IPS-18a (cell line): Measurements from ENCODE around the gene ARSG.
"Not testable (repeated sequence)": the region's sequence is repeated elsewhere in the genome, so short reads cannot be mapped to it uniquely, and the experiment has no call there.

Source experiments
- H3K27ac ChIP-seq: one replicate; pipeline ENCODE4 v1.5.1; 2013; ENCODE audit warnings: low read length
- H3K27me3 ChIP-seq: one replicate; pipeline ENCODE4 v1.6.1; 2013; ENCODE audit warnings: mild to moderate bottlenecking, low read length; ENCODE audit not compliant: control insufficient read depth, insufficient read depth
- H3K36me3 ChIP-seq: one replicate; pipeline ENCODE4 v1.6.1; 2013; ENCODE audit warnings: low read depth, low read length; ENCODE audit not compliant: control insufficient read depth
- H3K4me1 ChIP-seq: one replicate; pipeline ENCODE4 v1.6.1; 2013; ENCODE audit warnings: low read depth, low read length; ENCODE audit not compliant: control insufficient read depth
- H3K4me3 ChIP-seq: one replicate; pipeline ENCODE4 v1.5.1; 2013; ENCODE audit warnings: low read length
- H3K9ac ChIP-seq: one replicate; pipeline ENCODE4 v1.6.1; 2013; ENCODE audit warnings: mild to moderate bottlenecking, low read length, moderate library complexity
- H3K9me3 ChIP-seq: one replicate; pipeline ENCODE4 v1.6.1; 2013; ENCODE audit warnings: low read depth, low read length; ENCODE audit not compliant: control insufficient read depth

The ARSG gene

GRCh38 chr17:68297195-68297594 is 5.9 kb downstream of the ARSG start:
- Histone ChIP-seq H3K9me3 (no peaks in the 10 kb centered on the region), H3K27me3 (peaks cover 15% of the 10 kb centered on the region), H3K4me3 (no peak overlapping the region), H3K36me3 (no peaks in the 10 kb centered on the region), H3K9ac (no peak overlapping the region), H3K27ac (no peak overlapping the region), H3K4me1 (peaks cover 39% of the 10 kb centered on the region)

GRCh38 chr17:68298601-68299000 is 7.3 kb downstream of the ARSG start:
- Histone ChIP-seq H3K4me1 (peaks cover 44% of the 10 kb centered on the region), H3K27ac (no peak overlapping the region)

GRCh38 chr17:68299817-68300216 is 8.5 kb downstream of the ARSG start:
- Histone ChIP-seq H3K36me3 (no peaks in the 10 kb centered on the region), H3K27me3 (no peaks in the 10 kb centered on the region), H3K9me3 (no peaks in the 10 kb centered on the region), H3K9ac (no peak overlapping the region), H3K4me1 (peaks cover 32% of the 10 kb centered on the region), H3K27ac (no peak overlapping the region), H3K4me3 (no peak overlapping the region)

More at GRCh38 chr17:68298601-68299000, 7.3 kb downstream of the ARSG start:
- Histone ChIP-seq H3K9me3 (no peaks in the 10 kb centered on the region), H3K9ac (no peak overlapping the region), H3K4me3 (no peak overlapping the region), H3K36me3 (no peaks in the 10 kb centered on the region), H3K27me3 (peaks cover under 1% of the 10 kb centered on the region)

GRCh38 chr17:68301438-68301959 is 10.2 kb downstream of the ARSG start:
- H3K27me3 ChIP-seq, result no peaks in the 10 kb centered on the region
- H3K9ac ChIP-seq, result no peak overlapping the region
- H3K4me3 ChIP-seq, result no peak overlapping the region
- no peaks in the 10 kb centered on the region for H3K9me3 ChIP-seq
- peaks cover 24% of the 10 kb centered on the region for H3K4me1 ChIP-seq
- no peak overlapping the region for H3K27ac ChIP-seq
- no peaks in the 10 kb centered on the region for H3K36me3 ChIP-seq

GRCh38 chr17:68302066-68302564 is 10.8 kb downstream of the ARSG start:
- Histone ChIP-seq H3K4me3 (no peak overlapping the region), H3K9ac (no peak overlapping the region), H3K27ac (no peak overlapping the region)

GRCh38 chr17:68302666-68303065 is 11.4 kb downstream of the ARSG start:
- H3K9me3 ChIP-seq, result no peaks in the 10 kb centered on the region
- no peak overlapping the region for H3K9ac ChIP-seq
- peaks cover 17% of the 10 kb centered on the region for H3K4me1 ChIP-seq
- no peaks in the 10 kb centered on the region for H3K27me3 ChIP-seq
- H3K27ac ChIP-seq, result no peak overlapping the region
- no peaks in the 10 kb centered on the region for H3K36me3 ChIP-seq
- H3K4me3 ChIP-seq, result no peak overlapping the region

More at GRCh38 chr17:68302066-68302564, 10.8 kb downstream of the ARSG start:
- Histone ChIP-seq H3K36me3 (no peaks in the 10 kb centered on the region), H3K9me3 (no peaks in the 10 kb centered on the region), H3K4me1 (peaks cover 17% of the 10 kb centered on the region), H3K27me3 (no peaks in the 10 kb centered on the region)

- peaks cover 17% of the 10 kb centered on the region for H3K4me1 ChIP-seq
- no peaks in the 10 kb centered on the region for H3K36me3 ChIP-seq
- no peak overlapping the region for H3K4me3 ChIP-seq
- H3K9ac ChIP-seq, result no peak overlapping the region
- H3K9me3 ChIP-seq, result no peaks in the 10 kb centered on the region
- no peak overlapping the region for H3K27ac ChIP-seq
- H3K27me3 ChIP-seq, result no peaks in the 10 kb centered on the region
Measured at GRCh38 chr17:68304706-68305105, 13.4 kb downstream of the ARSG start.

GRCh38 chr17:68305142-68305541 is 13.8 kb downstream of the ARSG start:
- no peak overlapping the region for H3K27ac ChIP-seq
- H3K9ac ChIP-seq, result no peak overlapping the region
- peaks cover 17% of the 10 kb centered on the region for H3K4me1 ChIP-seq
- H3K9me3 ChIP-seq, result no peaks in the 10 kb centered on the region
- no peaks in the 10 kb centered on the region for H3K27me3 ChIP-seq
- H3K4me3 ChIP-seq, result no peak overlapping the region
- H3K36me3 ChIP-seq, result no peaks in the 10 kb centered on the region

GRCh38 chr17:68306819-68307218 is 15.5 kb downstream of the ARSG start:
- H3K9me3 ChIP-seq, result no peaks in the 10 kb centered on the region
- no peaks in the 10 kb centered on the region for H3K27me3 ChIP-seq
- H3K9ac ChIP-seq, result no peak overlapping the region
- H3K4me3 ChIP-seq, result no peak overlapping the region
- H3K36me3 ChIP-seq, result no peaks in the 10 kb centered on the region
- H3K27ac ChIP-seq, result no peak overlapping the region
- H3K4me1 ChIP-seq, result peaks cover 9% of the 10 kb centered on the region

- Histone ChIP-seq H3K9ac (no peak overlapping the region), H3K9me3 (no peaks in the 10 kb centered on the region), H3K27me3 (no peaks in the 10 kb centered on the region), H3K27ac (no peak overlapping the region), H3K4me1 (peaks cover 3% of the 10 kb centered on the region), H3K36me3 (no peaks in the 10 kb centered on the region), H3K4me3 (no peak overlapping the region)
Measured at GRCh38 chr17:68307443-68307842, 16.1 kb downstream of the ARSG start.

- not testable (repeated sequence) for H3K36me3 ChIP-seq, H3K4me1 ChIP-seq, H3K4me3 ChIP-seq, H3K27me3 ChIP-seq, H3K9me3 ChIP-seq, H3K27ac ChIP-seq, H3K9ac ChIP-seq
Measured at GRCh38 chr17:68308486-68308885, 17.2 kb downstream of the ARSG start.

GRCh38 chr17:68309066-68309670 is 17.9 kb downstream of the ARSG start:
- H3K27me3 ChIP-seq, H3K36me3 ChIP-seq, H3K9ac ChIP-seq, H3K4me3 ChIP-seq, H3K27ac ChIP-seq, H3K9me3 ChIP-seq, H3K4me1 ChIP-seq: not testable (repeated sequence)
